ENCODE results near the gene NUMBL.

Gene NUMBL

DNA sequence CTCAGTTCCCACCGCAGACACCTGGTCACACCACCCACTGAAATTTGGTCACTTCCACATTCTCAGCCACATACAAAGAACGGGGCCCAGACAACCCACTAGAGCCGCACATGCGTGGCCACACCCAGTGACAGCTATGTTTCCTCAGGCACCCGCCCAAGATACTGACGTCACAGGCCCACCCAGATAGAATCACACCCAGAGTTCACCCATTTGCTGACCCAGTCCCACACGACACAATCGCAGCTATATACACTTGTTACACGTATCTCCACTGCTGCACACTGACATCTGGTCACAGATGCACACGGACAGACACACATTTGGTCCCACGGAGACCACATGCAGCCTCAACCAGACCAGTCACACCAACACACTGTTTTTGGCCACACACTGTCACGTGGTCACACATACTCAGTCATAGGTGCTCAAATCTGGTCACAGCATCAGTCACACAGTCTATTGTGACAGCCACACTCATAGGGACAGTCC is 2.9 kb downstream of the NUMBL start:
- peaks cover 6% of the 10 kb centered on the region for H3K36me3 Mint-ChIP-seq
- H3K4me3 Mint-ChIP-seq: no peak overlapping the region
- H3K4me1 Mint-ChIP-seq: peaks cover 14% of the 10 kb centered on the region
- no peak for DNase-seq (ENCODE audit: low spot score in 2 of 2)
- ATAC-seq: peak; percentile 27
- H3K27ac Mint-ChIP-seq: no peak overlapping the region
- H3K9me3 Mint-ChIP-seq: no peaks in the 10 kb centered on the region

DNA sequence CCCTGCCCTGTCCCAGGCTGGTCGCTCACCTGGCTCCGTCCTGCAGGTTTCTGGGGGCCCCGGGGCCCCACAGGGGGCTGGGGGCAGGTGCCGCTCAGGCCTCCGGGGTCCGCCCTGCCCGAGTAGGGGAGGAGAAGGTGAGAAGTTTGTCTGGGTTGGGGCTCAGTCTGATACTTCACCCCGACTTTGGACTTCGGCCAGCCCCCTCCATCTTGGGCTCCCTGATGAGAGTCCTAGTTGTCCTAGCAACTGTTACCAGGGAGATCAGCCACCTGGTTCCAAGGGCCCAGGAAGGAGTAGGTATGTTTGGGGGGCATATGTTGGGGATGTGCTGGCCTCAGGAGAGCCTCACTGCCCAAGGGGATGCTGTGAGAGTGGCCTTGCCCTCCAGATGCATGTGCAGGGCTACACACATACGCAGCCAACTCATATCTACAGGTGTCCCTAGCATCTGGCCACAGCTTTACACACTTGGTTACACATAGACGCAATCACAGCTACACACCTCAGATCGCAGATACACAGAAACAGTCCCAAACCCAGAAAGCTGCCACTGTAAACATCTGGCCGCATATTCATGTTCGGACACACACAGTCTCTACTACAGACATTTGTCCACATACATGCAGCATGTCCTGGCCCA is 3.4 kb downstream of the NUMBL start:
- no peak overlapping the region for H3K4me3 Mint-ChIP-seq
- no peaks in the 10 kb centered on the region for H3K9me3 Mint-ChIP-seq
- ATAC-seq: no peak
- H3K36me3 Mint-ChIP-seq: peaks cover 6% of the 10 kb centered on the region
- DNase-seq (ENCODE audit: low spot score in 2 of 2): no peak
- H3K4me1 Mint-ChIP-seq: peaks cover 14% of the 10 kb centered on the region
- H3K27ac Mint-ChIP-seq: no peak overlapping the region

DNA sequence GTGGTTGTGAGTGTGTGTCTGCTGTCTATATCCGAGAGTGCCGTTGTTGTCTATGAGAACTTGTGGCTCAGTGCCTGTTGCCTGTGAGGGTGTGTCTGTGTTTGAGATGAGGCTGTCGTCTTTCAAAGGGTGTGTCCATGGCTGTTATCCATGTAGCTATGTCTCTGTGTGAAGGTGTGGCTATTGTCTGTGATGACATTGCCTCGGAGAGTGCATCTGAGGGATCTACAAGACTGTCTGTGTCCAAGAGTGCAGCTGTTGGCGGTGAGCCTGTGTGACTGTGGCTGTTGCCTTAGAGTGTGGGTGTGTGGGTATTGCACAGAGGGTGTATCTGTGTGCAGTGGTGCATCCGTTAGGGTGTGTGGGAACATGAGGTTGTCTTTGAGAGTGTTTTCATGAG is 4.9 kb downstream of the NUMBL start:
- DNase-seq (ENCODE audit: low spot score in 2 of 2): no peak
- H3K4me3 Mint-ChIP-seq: no peak overlapping the region
- no peak overlapping the region for H3K27ac Mint-ChIP-seq
- peaks cover 6% of the 10 kb centered on the region for H3K36me3 Mint-ChIP-seq
- no peaks in the 10 kb centered on the region for H3K9me3 Mint-ChIP-seq
- peaks cover 9% of the 10 kb centered on the region for H3K4me1 Mint-ChIP-seq
- ATAC-seq: no peak

DNA sequence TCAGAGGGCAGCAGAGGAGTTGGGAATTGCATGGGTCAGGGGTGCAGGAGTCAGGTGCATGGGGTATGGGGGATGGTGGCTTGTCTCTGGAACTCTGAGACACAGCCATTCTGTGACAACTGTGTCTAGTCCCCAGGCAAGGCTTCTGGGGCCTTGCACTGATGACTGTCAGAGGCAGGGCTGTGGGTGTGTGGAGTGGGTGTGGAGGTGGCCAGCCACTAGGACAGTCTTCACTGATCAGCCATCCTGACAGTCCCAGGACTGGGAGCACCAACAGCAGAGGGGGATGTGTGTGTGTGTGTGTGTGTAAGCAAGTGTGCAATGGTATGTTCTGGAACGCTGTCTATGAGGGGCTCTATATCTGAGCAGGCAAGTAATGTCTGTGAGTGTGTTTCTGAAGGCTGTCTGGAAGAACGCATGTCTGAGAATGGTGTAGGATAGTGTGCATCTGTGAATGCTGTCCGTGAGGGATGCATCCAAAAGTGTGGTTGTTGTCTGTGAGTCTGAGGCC is 5.4 kb downstream of the NUMBL start:
- no peak for DNase-seq (ENCODE audit: low spot score in 2 of 2)

DNA sequence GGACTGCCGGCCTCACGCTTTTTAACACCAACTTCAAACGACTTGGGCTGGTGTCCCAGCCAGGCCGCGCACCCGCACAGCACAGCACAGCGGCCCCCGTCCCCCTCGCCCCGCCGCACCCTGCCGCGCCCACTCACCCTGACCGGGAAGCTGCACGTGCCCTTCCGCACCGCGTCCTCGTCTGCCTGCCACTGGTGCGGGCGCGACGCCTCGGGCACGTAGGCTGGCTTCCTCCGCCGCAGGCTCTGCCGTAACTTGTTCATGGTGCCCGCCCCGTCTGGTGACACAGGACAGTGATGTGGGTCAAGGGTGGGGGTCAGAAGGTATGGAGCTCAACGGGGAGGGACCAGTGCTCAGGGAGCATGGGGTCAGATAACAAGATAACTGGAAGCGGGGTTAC is 6.2 kb downstream of the NUMBL start:
- H3K27ac Mint-ChIP-seq: no peak overlapping the region
- H3K4me1 Mint-ChIP-seq: peaks cover 9% of the 10 kb centered on the region
- H3K9me3 Mint-ChIP-seq: no peaks in the 10 kb centered on the region
- H3K36me3 Mint-ChIP-seq: peaks cover 18% of the 10 kb centered on the region
- ATAC-seq (no peak), DNase-seq (ENCODE audit: low spot score in 2 of 2) (no peak)
- no peak overlapping the region for H3K4me3 Mint-ChIP-seq

More for the DNA sequence above, 5.4 kb downstream of the NUMBL start:
- no peak overlapping the region for H3K27ac Mint-ChIP-seq
- ATAC-seq: no peak
- H3K4me1 Mint-ChIP-seq: peaks cover 9% of the 10 kb centered on the region
- no peaks in the 10 kb centered on the region for H3K9me3 Mint-ChIP-seq
- H3K36me3 Mint-ChIP-seq: peaks cover 10% of the 10 kb centered on the region
- no peak overlapping the region for H3K4me3 Mint-ChIP-seq

DNA sequence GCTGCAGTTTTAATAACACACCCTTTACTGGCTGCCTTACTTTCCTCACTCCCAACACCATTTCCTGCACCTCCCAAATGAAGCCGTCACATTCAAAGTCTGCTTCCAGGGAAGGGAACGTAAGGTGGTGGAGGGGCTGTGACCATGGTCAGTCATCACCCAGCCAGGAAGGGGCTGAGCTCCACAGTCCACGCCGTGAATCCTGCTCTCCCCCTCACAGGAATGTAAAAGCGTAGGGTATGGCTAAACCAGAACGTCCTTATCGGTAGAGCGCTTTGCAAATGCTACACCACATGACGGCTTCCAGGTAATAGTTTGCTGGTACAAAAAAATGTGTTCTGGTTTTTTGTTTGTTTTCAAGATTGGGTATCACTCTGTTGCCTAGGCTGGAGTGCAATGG is 7.0 kb downstream of the NUMBL start:
- DNase-seq (ENCODE audit: low spot score in 2 of 2) (no peak), ATAC-seq (no peak)
- H3K27ac Mint-ChIP-seq: no peak overlapping the region
- no peaks in the 10 kb centered on the region for H3K9me3 Mint-ChIP-seq
- peaks cover 20% of the 10 kb centered on the region for H3K36me3 Mint-ChIP-seq
- H3K4me1 Mint-ChIP-seq: peaks cover 9% of the 10 kb centered on the region
- no peak overlapping the region for H3K4me3 Mint-ChIP-seq

DNA sequence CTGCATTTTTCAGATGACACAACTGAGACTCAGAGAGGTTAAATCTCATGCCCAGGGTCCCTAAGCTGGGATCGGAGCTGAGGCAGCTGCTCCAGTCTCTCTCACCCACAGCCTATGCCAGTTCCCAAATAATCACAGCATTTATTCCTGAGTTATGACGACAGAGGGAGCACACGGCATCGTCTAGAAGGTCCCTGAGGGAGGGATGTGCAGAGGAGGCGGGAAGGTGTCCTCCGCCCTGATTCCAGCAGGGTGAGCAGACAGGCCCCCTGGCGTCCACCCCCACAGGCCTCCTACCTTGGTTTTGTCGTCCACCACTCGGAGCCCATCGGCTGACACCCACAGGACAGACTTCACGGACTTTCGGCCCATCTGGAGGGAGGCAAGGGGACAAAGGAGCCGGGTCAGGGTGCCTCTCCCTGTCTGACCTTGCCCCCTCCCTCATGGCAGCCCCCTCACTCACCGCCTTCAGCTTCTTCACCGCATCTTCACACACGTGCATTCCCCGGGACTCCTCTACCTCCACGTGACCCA is 8.0 kb downstream of the NUMBL start:
- Mint-ChIP-seq H3K27ac (no peak overlapping the region), H3K4me1 (peaks cover 9% of the 10 kb centered on the region), H3K36me3 (peaks cover 29% of the 10 kb centered on the region), H3K4me3 (no peak overlapping the region), H3K9me3 (no peaks in the 10 kb centered on the region)
- ATAC-seq (no peak), DNase-seq (ENCODE audit: low spot score in 2 of 2) (no peak)

DNA sequence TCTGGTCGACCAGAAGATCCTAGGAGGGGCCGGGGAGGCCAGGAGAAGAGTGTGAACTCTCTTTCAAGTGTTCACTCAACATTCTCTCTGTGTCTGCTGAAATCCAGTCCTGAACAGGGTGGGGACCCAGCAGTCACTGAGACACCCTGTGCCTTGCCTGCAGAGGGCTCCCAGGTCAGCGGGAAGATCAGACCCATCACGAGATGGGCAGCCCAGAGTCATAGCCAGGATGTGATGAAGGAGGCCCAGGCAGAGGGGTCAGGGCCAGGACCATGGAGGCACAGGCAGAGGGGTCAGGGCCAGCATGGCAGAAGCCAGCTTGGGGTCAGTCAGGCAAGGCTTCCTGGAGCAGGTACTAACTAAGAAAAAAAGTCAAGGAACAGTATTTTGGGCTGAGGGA is 9.4 kb downstream of the NUMBL start:
- no peaks in the 10 kb centered on the region for H3K9me3 Mint-ChIP-seq
- peak; percentile 19 for ATAC-seq
- DNase-seq (ENCODE audit: low spot score in 2 of 2): no peak
- no peak overlapping the region for H3K4me3 Mint-ChIP-seq
- H3K4me1 Mint-ChIP-seq: peaks cover 9% of the 10 kb centered on the region
- H3K27ac Mint-ChIP-seq: no peak overlapping the region
- H3K36me3 Mint-ChIP-seq: peaks cover 44% of the 10 kb centered on the region

DNA sequence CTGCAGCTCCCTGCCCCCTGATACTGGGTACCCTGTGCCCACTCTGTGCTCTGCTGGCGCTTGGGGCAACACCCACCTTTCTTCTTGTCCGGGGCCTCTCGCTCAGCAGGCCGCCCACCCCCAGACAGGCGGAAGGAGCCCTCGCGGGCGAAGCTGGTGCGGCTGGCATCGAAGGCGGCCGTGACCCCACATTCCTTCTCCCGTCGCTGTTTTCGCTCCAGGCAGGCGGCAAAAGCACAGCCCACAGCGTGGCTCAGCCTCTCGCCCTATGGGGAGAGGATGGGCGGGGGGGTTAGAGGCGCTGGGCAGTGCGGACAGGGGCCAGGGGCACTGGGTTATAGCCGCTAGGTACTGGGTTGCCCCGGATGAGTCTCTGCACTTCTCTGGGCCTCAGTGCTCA is 13.3 kb downstream of the NUMBL start:
- Mint-ChIP-seq H3K4me1 (no peaks in the 10 kb centered on the region), H3K36me3 (peaks cover 47% of the 10 kb centered on the region), H3K9me3 (no peaks in the 10 kb centered on the region), H3K4me3 (no peak overlapping the region), H3K27ac (no peak overlapping the region)
- DNase-seq (ENCODE audit: low spot score in 2 of 2) (no peak), ATAC-seq (no peak)

DNA sequence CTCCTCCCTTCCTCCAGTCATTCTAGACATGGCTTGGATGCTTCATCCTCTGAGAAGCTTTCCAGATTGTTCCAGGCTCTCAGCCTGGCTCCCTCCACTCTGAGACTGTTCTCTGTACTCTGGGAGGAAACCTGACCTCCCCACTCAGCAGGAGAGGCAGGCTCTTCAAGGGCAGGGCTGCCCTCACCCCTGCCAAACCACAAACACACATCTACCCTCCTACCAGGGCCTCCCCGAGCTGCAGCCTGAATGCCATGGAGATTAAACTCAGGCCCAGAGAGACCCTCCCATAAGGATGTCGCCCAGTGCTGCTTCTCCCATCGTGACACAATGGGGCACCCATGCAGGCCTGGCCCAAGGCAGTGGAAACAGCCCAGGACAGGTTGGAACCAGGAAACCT is 16.2 kb downstream of the NUMBL start:
- no peak overlapping the region for H3K27ac Mint-ChIP-seq
- no peak for DNase-seq (ENCODE audit: low spot score in 2 of 2)

DNA sequence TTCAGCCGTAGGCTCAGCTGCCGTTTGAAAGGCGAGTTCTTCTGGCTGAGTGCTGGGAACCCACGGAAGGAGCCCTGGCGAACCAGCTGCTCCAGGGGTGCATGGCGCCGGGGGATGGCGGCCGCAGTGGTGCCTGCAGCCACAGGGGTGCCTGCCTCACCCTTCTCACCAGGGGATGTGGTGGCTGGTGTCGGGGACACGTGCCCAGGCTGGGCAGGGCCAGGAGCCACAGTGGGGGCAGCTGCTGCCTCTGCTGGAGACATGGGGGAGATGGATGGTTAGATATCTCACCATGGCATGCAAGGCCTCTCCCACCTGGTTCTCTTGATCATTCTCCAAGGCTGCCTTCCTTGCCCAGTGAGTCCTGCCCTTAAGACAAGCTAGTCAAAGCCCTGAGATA is 17.1 kb downstream of the NUMBL start:
- Mint-ChIP-seq H3K36me3 (peaks cover 44% of the 10 kb centered on the region), H3K4me1 (no peaks in the 10 kb centered on the region), H3K9me3 (no peaks in the 10 kb centered on the region), H3K4me3 (no peak overlapping the region), H3K27ac (no peak overlapping the region)
- DNase-seq (ENCODE audit: low spot score in 2 of 2) (no peak), ATAC-seq (peak; percentile 39)

More for the DNA sequence above, 16.2 kb downstream of the NUMBL start:
- peaks cover 47% of the 10 kb centered on the region for H3K36me3 Mint-ChIP-seq
- no peak overlapping the region for H3K4me3 Mint-ChIP-seq
- no peaks in the 10 kb centered on the region for H3K4me1 Mint-ChIP-seq
- ATAC-seq: no peak
- H3K9me3 Mint-ChIP-seq: no peaks in the 10 kb centered on the region

DNA sequence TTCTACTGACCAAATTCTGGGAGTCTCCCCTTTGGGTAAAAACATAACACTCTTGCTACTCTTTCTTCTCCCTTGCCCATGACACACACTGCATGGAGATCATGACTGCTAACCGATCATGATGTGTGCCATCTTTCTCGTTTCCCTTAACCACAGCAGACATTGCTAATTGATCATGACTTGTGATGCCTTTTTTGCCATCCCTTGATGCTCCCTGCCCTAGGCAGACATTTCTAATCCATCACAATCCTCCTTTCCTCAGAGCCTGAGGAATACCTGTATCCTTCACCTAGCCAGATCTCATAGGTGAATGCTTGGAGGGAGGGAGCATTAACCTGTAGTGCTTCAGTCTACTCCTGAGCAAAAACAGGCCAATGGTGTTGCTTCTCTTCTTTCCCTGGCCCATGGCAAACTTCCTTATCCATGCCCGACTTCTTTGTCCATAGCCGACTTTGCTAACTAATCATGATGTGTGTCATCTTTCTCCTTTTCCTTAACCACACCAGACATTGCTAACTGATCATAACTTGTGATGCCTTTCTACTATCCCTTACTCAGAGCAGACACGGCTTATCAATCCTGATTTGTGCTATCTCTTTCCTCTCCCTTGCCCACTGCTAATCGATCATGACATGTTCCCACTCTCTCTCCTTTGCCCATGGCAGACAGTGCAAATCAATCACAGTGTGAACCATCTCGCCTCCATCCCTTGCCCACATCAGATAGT is 17.7 kb downstream of the NUMBL start:
- no peak for DNase-seq (ENCODE audit: low spot score in 2 of 2)
- Mint-ChIP-seq H3K27ac (no peak overlapping the region), H3K9me3 (no peaks in the 10 kb centered on the region), H3K4me1 (no peaks in the 10 kb centered on the region), H3K36me3 (peaks cover 38% of the 10 kb centered on the region), H3K4me3 (no peak overlapping the region)
- no peak for ATAC-seq

DNA sequence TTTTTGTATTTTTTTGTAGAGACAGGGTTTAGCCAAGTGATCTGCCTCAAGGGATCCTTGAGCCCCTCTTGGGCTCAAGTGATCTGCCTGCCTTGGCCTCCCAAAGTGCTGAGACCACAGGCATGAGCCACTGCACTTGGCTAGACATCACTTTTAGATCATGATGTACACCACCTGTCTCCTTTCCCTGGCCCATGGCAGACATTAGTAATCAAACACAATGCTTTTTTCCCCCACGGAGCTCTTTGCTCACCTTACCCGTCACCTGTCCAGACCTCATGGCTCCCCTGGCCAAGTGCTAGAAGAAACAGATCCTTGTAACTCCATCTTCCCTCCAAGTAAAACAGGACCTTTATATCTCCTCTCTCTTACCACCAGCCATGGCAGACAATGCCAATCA is 18.4 kb downstream of the NUMBL start:
- Mint-ChIP-seq H3K4me1 (peaks cover under 1% of the 10 kb centered on the region), H3K9me3 (no peaks in the 10 kb centered on the region), H3K36me3 (peaks cover 31% of the 10 kb centered on the region), H3K4me3 (no peak overlapping the region), H3K27ac (no peak overlapping the region)
- no peak for ATAC-seq
- no peak for DNase-seq (ENCODE audit: low spot score in 2 of 2)

DNA sequence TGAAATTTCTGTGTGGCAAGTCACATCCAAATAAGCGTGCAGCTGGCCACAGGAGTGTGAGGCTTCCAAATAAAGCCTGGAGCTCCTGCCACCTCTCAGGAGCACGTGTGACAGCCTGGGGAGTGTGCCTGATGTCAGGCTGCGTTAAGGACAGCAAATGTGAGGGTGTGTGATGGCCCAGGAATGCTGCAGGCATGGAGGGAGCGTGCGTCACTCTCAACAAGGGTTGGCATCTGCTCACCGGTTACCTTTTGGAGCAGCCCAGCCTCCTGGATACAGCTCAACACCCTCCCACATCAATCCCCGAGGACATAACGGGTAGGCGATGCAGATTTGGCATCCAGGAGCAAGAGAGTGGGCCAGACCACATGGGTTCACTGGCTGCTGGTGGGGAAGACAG is 19.0 kb downstream of the NUMBL start:
- Mint-ChIP-seq H3K4me3 (no peak overlapping the region), H3K27ac (no peak overlapping the region), H3K36me3 (peaks cover 24% of the 10 kb centered on the region), H3K4me1 (peaks cover 7% of the 10 kb centered on the region), H3K9me3 (no peaks in the 10 kb centered on the region)
- no peak for ATAC-seq
- DNase-seq (ENCODE audit: low spot score in 2 of 2): no peak

DNA sequence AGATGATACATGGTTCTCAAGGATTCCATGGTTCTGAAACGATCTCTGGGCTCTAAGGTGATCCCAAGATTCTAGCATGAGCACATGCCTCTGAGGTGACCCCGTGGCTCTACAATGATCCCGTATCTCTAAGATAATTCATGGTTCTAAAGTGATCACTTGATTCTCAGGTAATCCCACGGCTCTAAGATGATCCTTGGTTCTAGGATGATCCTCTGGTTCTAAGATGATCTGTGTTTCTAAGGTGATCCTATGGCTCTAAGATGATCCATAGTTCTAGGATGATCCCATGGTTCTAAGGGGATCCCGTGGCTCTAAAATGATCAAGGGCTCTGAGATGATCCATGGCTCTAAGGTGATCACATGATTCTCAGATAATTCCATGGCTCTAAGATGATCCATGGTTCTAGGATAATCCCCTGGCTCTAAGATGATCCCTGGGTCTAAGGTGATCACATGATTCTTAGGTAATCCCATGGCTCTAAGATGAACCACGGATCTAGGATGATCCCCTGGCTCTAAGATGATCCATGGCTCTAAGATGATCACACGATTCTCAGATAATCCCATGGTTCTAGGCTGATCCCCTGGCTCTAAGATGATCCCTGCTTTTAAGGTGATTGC is 21.3 kb downstream of the NUMBL start:
- no peak for ATAC-seq
- no peak for DNase-seq (ENCODE audit: low spot score in 2 of 2)
- Mint-ChIP-seq H3K36me3 (peaks cover 13% of the 10 kb centered on the region), H3K4me1 (peaks cover 11% of the 10 kb centered on the region), H3K9me3 (no peaks in the 10 kb centered on the region), H3K4me3 (no peak overlapping the region), H3K27ac (peak overlapping the region; percentile 54)

Data from stimulated activated effector memory CD8-positive, alpha-beta T cell treated with anti-CD3 and anti-CD28 coated beads, Interleukin-12 subunit alpha, Interleukin-12 subunit beta, amount 100 ng/mL, for 72 hours (primary cell).